RPMI8226 (cell line): ENCODE results near the gene CNTNAP2.
"Not testable (repeated sequence)": the region's sequence is repeated elsewhere in the genome, so short reads cannot be mapped to it uniquely, and the experiment has no call there.

Experiments used
- DNase-seq: peaks from one replicate; pipeline ENCODE4 v3.0.0-alpha.2; 2015

The CNTNAP2 gene

DNA sequence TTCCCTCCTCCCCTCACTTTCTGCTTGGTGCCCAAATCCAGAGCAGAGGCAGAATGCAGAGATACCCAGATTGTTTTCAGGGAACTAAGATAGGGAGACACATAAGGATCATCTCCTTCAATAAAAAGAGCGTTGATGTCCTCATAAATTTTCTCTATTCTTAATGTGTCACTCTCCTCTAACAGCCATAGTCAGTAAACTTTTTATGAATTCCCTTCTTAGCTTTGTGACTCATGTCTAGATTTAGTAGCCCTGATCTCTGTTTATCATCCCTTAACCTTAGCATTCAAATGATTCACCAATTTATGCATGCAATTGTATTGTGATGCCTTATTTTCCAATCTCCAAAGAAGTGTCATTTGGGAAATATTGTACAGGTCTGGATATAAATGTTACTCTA is 1478.4 kb downstream of the CNTNAP2 start:
- no peak for DNase-seq

DNA sequence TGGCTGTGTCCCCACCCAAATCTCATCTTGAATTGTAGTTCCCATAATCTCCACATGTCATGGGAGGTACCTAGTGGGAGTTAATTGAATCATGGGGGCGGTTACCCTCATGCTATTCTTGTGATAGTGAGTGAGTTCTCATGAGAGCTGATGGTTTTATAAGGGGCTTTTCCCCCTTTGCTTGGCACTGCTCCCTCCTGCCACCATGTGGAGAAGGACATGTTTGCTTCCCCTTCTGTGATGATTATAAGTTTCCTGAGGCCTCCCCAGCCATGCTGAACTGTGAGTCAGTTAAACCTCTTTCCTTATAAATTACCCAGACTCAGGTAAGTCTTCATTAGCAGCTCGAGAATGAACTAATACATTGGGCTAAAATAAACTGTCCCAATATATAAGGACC is 1482.1 kb downstream of the CNTNAP2 start:
- DNase-seq, result not testable (repeated sequence)

DNA sequence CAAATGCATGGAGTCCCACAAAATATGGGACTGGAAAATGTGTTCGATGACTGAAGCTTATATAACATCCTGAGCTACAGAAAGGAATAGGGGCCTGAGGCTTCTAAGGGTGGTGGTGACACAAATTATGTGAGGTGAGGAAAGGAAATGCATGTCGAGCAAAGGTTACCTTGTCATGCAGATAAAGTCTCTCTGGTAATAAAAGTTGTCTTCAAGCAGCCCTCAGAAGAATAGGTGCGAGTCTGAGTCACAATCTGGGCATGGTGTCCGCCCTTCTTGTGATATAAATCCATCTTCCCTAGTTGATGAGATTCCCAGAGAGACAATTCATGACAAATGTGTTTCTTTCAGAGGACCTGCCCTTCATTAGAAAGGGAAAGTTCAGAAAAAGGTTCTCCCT is 1488.7 kb downstream of the CNTNAP2 start:
- DNase-seq, result no peak

DNA sequence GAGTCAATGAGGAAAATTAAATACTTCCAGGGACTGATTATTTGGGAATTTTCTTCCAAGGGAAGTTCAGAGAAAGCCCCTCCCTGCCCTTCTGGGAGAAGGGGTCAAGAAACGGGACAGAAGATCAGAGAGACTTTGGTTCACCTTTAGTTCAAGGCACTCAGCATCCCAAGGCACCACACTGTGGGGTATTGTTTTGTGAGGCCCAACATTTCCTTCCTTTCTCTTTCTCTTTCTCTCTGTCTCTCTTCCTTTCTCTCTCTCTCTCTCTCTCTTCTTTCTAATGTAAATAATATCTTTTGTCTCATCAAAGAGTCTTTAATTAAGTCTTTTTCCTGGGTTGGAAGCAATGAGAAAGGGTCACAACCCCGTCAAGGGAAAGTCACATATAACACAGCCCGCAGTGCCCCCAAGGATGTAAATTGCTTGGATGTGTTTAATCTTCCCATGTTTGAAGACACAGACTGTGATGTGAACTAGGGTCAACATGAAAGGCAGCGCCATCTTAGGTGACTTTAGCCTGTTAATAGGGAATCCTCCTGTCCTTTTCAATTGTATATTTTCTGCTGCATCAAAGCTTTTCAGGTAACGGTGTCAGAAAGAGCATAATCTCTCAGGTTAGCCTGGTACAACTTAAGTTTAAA is 1490.7 kb downstream of the CNTNAP2 start:
- DNase-seq, result no peak

DNA sequence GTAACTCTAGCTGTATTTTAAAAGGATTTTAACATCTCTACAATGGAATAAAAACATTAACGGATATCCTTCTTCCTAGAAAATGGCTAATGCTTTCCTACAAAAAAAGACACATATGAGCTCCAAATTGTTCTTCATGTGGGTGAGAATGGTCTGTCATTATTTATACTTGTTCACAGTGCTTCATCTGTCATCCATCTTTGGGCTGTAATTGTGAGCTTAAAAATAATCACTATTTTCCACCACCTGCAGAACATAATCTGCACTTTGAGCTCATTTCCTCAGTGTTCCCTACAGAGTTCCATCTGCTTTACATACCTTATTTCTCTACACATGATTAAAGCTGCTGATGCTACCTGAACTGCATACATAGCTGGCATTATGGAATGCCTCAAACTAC is 1494.8 kb downstream of the CNTNAP2 start:
- DNase-seq, result no peak

DNA sequence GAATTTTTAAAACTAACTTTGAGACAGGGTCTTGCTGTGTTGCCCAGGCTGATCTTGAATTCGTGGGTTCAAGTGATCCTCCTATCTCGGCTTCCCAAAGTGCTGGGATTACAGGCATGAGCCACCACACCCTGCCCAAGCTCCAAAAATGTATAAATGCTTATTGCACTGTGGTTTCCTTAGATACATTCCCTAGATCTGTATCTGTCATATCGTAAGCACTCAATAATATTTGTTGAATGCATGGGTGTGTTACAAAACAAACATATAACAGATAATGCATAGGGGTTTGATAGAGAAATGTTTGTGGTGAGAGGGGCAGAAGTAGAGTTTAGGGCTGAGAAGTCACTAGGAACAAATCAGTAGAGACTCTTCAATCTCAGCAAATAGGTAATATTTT is 1518.7 kb downstream of the CNTNAP2 start:
- no peak for DNase-seq

DNA sequence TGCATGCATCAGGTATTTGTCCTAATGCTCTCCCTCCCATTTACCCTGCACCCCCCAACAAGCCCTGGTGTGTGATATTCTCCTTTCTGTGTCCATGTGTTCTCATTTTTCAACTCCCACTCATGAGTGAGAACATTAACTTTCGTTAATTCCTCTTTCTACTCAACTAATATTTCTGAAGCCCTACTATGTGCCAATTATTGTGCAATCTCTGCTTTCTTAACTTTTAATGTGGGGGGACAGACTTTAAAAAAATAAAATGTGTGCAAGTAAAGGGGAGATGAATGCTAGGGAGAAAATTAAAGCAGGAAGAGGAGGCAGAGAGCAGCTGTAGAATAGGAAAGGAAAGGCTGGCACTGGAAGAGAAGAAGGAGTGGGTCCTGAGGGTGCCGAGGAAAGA is 1520.0 kb downstream of the CNTNAP2 start:
- no peak for DNase-seq

GRCh38 chr7:147638566-147638965 is 1522.0 kb downstream of the CNTNAP2 start:
- DNase-seq, result no peak

GRCh38 chr7:147639037-147639436 is 1522.4 kb downstream of the CNTNAP2 start:
- no peak for DNase-seq

DNA sequence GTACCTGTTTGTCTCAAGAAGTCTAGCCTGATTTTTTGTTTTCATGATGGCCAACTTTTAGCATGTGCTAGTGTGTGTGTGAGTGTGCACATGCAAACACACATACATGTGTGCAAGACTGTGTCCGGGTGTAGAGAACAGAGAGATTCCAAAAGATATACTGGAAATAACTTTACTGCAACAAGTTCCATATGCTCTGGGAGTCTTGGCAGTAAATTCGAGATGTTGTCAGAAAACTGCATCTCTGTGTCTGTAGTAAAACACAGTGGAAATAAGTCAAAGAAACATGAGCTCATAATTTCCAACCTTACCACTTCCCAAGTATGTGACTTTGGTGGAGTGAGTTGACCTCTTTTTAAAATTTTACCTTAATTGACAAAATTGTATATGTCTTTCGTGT is 1523.2 kb downstream of the CNTNAP2 start:
- DNase-seq, result no peak

GRCh38 chr7:147640821-147641220 is 1524.2 kb downstream of the CNTNAP2 start:
- no peak for DNase-seq

GRCh38 chr7:147646568-147646967 is 1530.0 kb downstream of the CNTNAP2 start:
- DNase-seq, result no peak

DNA sequence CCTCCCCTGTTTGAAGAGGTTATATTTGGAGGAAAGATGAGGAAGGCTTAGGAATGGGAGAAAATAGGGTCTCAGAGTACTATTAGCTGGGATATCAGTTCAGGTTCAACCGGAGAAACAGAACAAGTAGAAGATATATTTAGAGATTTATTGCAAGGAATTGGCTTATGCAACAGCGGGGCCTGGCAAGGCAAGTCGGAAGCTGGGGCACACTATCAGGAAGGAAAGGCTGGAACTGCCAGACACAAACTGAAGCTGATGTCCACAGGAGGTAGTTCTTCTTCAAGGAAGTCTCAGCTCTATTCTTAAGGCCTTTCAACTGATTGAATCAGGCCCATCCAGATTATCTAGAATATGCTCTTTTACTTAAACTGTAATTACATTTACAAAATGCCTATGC is 1534.4 kb downstream of the CNTNAP2 start:
- DNase-seq, result no peak

DNA sequence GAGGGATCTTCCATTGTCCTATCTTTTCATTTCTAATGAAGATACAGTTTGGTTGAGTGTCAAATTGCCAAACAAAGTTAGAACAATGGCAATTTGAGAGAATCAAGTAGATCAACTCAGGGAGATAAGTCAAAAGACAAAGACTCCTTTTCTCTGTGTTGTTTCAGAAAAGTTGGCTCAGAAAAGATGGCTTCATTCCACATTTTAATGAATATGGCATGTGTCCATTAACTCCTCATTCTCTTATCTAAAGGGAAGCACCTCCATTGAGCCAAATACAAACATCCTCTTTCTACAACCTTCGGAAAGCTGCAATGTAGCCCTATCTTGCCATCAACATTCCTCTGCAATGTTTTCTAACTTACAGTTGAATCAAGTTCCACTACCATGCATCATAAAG is 1535.0 kb downstream of the CNTNAP2 start:
- DNase-seq, result no peak

DNA sequence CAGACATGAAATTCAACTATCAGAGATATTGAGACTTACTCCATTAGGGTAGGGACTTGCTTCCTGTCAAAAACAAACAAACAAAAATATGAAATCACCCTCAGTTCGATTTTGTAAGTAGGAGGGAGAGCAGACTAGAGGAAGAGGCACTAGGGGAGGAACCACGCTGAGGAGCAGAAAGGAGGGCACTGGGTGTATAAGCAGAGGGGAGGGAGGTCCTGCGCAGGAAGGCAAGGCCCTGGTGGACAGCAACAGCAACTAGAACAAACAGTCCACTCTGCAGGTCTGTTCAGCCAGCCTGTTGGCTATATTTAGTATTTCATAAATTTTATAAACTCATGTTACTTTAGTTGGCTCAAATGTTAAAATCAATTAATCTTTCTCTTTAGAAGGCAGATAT is 1536.9 kb downstream of the CNTNAP2 start:
- no peak for DNase-seq

- no peak for DNase-seq
These were observed 1541.9 kb downstream of the CNTNAP2 start for GRCh38 chr7:147658392-147658967.

DNA sequence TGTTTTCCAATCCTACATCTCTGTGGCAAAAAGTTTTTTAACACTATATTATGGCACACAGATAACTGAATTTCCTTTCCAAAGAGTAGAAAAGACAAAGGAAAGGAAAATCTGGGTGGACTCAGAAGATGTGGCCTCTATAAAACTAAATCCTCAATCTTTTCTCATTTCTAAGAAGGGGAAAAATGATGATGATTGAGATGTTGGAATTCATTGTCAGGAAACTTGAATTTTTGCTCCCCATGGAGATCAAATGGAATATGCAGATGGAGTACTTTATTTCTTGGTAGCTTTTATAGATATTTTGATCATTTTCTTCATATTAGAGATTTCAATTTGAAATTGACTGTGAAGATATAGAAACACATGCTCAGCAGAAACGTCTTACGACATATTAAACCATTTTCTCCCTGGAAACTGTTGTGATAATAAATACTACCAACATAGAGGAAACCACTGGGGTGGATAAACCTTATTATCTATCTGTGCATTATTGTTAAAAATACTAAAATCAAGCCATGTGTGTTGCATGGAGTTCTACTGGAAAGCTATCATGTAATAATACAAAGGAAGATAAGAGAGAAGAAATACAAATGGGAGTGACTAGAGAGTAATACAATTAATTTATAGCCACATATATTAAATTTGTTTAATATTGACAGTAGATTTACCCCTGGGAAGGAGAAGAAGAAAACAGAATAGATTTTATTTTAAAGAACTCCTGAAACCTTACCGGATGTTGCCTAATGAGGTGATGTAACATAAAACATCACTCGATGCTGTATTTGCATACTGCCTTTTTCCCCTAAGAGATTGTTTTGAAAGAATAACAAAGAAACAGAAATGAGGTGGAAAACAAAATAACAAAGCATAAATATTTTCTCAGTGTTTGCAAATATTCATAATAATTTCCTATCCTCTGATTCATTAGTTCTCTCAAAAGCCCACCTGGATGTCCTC is 1542.7 kb downstream of the CNTNAP2 start:
- DNase-seq, result no peak

GRCh38 chr7:147664541-147664940 is 1547.9 kb downstream of the CNTNAP2 start:
- no peak for DNase-seq

DNA sequence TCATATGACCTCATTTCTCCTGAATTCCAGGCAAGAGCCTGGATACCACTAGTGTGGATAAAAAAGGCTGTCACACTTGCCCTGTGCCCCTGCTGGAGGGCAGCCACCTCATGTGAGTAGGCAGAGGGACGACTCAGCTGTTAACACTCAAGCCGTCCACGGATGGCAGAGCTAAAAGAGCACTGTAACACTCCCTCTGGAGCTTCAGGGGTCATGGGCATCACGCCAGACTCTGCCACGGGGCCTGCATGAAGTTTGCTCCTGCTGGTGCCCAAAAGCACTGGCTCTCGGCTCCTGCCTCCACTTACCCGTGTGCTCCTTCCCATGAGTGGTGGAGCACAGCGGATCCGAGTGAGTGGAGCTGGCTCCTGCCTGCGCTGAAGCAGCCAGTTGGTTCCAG is 1554.2 kb downstream of the CNTNAP2 start:
- DNase-seq, result no peak

GRCh38 chr7:147674705-147675104 is 1558.1 kb downstream of the CNTNAP2 start:
- DNase-seq, result no peak

- DNase-seq, result no peak
These were observed 1562.3 kb downstream of the CNTNAP2 start for GRCh38 chr7:147678943-147679342.

GRCh38 chr7:147681530-147681929 is 1564.9 kb downstream of the CNTNAP2 start:
- no peak for DNase-seq

DNA sequence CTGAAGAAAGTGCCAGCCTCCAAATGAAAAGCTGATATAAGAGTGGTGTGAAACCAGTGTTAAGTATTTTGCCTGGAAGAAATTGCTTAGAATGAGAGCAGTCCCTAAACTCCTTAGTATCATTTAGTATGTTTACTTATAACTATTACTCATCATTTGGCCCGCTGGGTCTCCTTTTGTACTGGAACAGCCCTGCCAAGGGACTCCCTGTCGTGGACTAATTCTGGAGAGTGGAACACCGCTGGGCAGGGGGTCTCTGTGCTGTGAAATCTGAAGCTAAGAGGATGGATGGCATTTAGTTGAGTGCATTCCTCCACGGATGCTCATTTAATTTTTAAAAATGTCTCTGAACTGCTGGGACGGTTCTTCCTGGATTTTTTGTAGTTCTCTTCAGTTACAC is 1584.1 kb downstream of the CNTNAP2 start:
- DNase-seq, result no peak

GRCh38 chr7:147707926-147708325 is 1591.3 kb downstream of the CNTNAP2 start:
- DNase-seq, result no peak
